ENCODE measurements around the gene EVL. TPM values are rescaled to one million over a fixed set of nuclear protein-coding genes. Genes with fewer than 3 reads are reported as not detected.

EVL gene
- total RNA-seq, 4 donors from 2014 or later = 22.8 to 86.4 (median 45.2) TPM

DNA sequence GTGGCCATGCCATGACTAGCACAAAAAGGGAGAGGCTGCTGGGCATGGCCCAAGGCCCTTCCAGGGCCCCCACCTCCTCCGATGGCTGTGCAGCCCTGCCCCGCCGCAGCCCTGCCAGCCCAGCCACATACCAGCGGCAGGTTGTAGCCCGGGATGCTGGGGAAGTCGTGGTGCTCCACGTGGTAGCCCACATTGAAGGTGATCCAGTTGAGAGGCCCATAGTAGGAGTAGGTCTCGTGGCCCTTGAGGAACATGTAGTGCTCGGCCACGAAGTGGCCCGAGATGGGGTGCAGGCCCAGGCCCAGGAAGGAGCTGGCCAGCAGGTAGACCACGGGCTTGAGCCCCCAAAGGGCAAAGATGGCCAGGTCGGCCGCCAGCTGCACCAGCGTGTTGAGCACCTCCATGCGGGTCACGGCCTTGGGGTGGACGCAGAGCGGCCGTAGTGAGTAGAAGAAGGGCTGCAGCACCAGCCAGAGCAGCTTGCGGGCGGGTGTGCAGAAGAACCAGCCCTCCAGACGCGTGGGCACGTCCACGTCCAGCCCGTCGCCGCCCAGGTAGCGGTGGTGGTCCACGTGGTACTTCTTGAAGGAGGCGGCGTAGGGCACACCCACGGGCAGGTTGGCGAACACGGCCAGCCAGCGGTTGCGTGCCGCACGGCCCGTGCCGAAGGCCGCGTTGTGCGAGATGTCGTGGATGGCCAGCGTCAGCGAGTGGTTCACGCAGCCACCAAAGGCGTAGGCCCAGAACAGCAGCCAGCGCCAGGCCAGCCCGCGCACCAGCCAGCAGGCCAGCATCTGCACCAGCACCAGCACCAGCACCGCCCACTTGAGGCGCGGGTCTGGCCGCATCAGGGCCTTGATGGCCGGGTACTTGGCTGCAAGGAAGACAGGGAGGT is 83.9 kb downstream of the EVL start:
- H3K27me3 ChIP-seq = no peaks in the 10 kb centered on the region
- in situ Hi-C loops (cut with MboI; ENCODE audit: low pct_ligation_motif_present in 1 of 4, low pct_unique_long_range_greater_than_20kb in 1 of 4, low sequenced_read_pairs in 3 of 4) (no loop called here), intact Hi-C loops (cut with DNase I; ENCODE audit: low total_unique reads) (no loop called here)
- no peaks in the 10 kb centered on the region for H3K9me3 ChIP-seq
- peak overlapping the region in 3 of 4 donors; percentile 74 to 86 (median 86) for H3K27ac ChIP-seq
- WGBS, 2 donors (ENCODE audit: low coverage in 1 of 2) = 94% methylated on average over 58 of the region's 58 CpGs; no CpG with 5 or more reads in 1 of the 2 donors
- no peak for DNase-seq
- peaks cover 29 to 68% (median 67%) of the 10 kb centered on the region in 4 donors for H3K4me1 ChIP-seq
- H3K4me3 ChIP-seq = no peak overlapping the region
- no peak for TF ChIP-seq EP300 (IDR thresholded peaks at IDR 0.05; ENCODE audit: low read depth)
- TF ChIP-seq POLR2A (IDR thresholded peaks at IDR 0.05) = no peak
- TF ChIP-seq CTCF (IDR thresholded peaks at IDR 0.05) = no peak
- TF ChIP-seq POLR2AphosphoS5 (IDR thresholded peaks at IDR 0.05) = no peak
- no peaks in the 10 kb centered on the region for H3K36me3 ChIP-seq

DNA sequence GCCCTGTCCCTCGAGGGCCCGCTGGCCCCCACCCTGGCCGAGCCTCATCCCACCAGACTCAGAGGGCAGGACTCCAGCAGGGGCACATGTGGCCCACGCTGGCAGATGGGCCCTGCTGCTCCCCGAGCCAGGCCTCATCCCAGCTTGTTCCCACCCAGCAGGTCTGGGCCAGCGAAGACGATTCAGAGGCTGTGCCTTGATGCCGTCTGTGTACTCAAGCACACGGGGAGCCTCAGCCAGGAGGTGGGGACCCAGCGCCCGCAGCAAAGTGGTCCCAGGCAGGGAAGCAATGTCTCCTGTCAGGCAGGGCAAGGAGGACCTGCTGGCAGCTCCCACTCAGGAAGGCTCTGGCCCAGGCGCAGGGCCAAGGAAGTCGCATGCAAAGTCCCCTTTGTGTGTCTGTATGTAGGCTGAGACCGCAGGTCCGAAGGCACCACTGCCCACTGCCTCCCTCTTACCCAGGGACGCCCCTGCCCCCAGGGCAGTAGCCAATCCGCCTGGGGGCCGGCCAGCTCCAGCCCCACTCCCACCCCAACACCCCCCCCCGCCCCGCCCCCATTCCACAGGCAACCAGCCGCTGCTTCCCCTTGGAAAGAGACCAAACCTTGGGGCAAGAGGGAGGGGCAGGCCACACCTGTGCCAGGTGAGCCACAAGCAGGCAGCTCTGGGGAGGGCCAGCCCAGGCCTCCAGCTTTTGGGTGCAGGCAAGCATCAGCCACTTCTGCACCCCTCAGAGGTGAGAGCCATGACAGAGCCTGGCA is 84.8 kb downstream of the EVL start:
- Histone ChIP-seq H3K4me1 (peaks cover 22 to 59% (median 58%) of the 10 kb centered on the region in 4 donors), H3K9me3 (peaks cover 0 to 5% of the 10 kb centered on the region in 2 donors), H3K27ac (peak overlapping the region; percentile 72 to 79 (median 73)), H3K27me3 (no peaks in the 10 kb centered on the region), H3K4me3 (no peak overlapping the region), H3K36me3 (no peaks in the 10 kb centered on the region)
- WGBS, 2 donors (ENCODE audit: low coverage in 1 of 2) = 15 to 40% methylated on average over 4 to 13 of the region's 21 CpGs
- no peak for TF ChIP-seq EP300 (IDR thresholded peaks at IDR 0.05; ENCODE audit: low read depth)
- no peak for TF ChIP-seq POLR2A (IDR thresholded peaks at IDR 0.05)
- no peak for TF ChIP-seq CTCF (IDR thresholded peaks at IDR 0.05)
- TF ChIP-seq POLR2AphosphoS5 (IDR thresholded peaks at IDR 0.05) = peak in 2 of 3 donors; percentile 15 to 38
- intact Hi-C loops (cut with DNase I; ENCODE audit: low total_unique reads) = no loop called here
- peak; percentile 78 for DNase-seq
- in situ Hi-C loops (cut with MboI; ENCODE audit: low pct_ligation_motif_present in 1 of 4, low pct_unique_long_range_greater_than_20kb in 1 of 4, low sequenced_read_pairs in 3 of 4) = no loop called here

DNA sequence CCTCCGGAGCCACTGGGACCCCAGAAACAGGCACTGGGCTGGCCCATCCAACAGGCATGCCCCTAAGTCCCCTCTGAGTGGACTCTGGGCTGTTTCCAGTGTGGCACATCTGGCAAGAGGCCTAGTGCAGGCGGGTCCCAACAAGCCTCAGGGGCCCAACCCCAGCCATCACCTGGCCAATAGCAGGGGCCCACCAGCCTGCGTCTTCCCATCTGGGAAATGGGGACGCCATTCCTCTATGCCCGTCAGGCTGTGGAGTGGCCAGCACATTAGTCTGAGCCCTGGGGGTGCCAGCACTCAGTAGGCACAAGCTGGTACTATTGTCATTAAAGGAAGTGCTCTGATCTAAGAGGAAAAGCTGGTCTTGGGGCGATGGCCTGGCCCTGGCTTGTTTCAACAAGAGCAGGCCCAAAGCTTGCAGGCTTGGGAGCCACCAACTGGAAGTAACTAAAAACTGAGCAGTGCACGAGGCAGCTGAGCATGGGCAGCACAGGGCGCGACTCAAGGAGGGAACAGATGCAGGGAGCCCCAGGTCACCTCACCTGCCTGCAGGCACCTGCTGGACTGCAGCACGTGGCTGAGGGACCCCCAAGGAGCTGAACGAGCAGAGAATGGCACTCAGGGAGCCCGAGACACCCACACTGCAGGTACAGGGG is 85.8 kb downstream of the EVL start:
- intact Hi-C loops (cut with DNase I; ENCODE audit: low total_unique reads) = no loop called here
- peaks cover 0 to 5% of the 10 kb centered on the region in 2 donors for H3K9me3 ChIP-seq
- in situ Hi-C loops (cut with MboI; ENCODE audit: low pct_ligation_motif_present in 1 of 4, low pct_unique_long_range_greater_than_20kb in 1 of 4, low sequenced_read_pairs in 3 of 4) = no loop called here
- no peaks in the 10 kb centered on the region for H3K36me3 ChIP-seq
- H3K27me3 ChIP-seq = no peaks in the 10 kb centered on the region
- DNase-seq = no peak
- H3K4me3 ChIP-seq = no peak overlapping the region
- no peak for TF ChIP-seq POLR2AphosphoS5 (IDR thresholded peaks at IDR 0.05)
- no peak for TF ChIP-seq EP300 (IDR thresholded peaks at IDR 0.05; ENCODE audit: low read depth)
- TF ChIP-seq CTCF (IDR thresholded peaks at IDR 0.05) = no peak
- TF ChIP-seq POLR2A (IDR thresholded peaks at IDR 0.05) = no peak
- H3K27ac ChIP-seq = peak overlapping the region; percentile 72 to 79 (median 73)
- H3K4me1 ChIP-seq = peaks cover 17 to 59% (median 55%) of the 10 kb centered on the region in 4 donors
- WGBS, 2 donors (ENCODE audit: low coverage in 1 of 2) = 36 to 71% methylated on average over 6 to 9 of the region's 12 CpGs
